ENCODE measurements around the gene ACTL7A. TPM values are rescaled to one million over a fixed set of nuclear protein-coding genes. Genes with fewer than 3 reads are reported as not detected.
"Not testable (repeated sequence)": the region's sequence is repeated elsewhere in the genome, so short reads cannot be mapped to it uniquely, and the experiment has no call there.

Gene ACTL7A
- total and polyA plus RNA-seq, 9 of the 15 experiments (the other 6 are each of a cell fraction or from before 2014, with no cell fraction given), result not detected

DNA sequence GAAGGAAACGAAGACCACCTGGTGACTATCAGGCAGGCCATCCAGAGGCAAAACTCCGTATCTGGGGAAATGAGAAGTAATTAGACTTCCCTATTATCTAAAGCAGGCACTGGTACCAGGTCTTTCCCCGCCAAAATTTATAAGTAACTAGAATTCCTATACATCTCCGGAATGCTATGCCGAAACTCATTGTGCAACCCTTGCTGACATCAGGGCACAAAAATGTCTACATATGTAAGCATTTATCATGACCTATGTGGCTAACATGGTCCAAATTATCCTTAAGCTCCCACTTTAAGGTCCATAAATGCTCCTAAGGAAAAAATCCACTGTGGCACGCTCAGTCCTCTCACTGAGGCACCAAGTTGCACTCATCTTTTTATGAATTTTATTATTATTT is 24.0 kb upstream of the ACTL7A start (continued):
- TF ChIP-seq ETS1 (conservative IDR thresholded peaks at IDR 0.05; ENCODE audit: control insufficient read depth, low read depth, low read length), result no peak
- TF ChIP-seq, protein P1, sequence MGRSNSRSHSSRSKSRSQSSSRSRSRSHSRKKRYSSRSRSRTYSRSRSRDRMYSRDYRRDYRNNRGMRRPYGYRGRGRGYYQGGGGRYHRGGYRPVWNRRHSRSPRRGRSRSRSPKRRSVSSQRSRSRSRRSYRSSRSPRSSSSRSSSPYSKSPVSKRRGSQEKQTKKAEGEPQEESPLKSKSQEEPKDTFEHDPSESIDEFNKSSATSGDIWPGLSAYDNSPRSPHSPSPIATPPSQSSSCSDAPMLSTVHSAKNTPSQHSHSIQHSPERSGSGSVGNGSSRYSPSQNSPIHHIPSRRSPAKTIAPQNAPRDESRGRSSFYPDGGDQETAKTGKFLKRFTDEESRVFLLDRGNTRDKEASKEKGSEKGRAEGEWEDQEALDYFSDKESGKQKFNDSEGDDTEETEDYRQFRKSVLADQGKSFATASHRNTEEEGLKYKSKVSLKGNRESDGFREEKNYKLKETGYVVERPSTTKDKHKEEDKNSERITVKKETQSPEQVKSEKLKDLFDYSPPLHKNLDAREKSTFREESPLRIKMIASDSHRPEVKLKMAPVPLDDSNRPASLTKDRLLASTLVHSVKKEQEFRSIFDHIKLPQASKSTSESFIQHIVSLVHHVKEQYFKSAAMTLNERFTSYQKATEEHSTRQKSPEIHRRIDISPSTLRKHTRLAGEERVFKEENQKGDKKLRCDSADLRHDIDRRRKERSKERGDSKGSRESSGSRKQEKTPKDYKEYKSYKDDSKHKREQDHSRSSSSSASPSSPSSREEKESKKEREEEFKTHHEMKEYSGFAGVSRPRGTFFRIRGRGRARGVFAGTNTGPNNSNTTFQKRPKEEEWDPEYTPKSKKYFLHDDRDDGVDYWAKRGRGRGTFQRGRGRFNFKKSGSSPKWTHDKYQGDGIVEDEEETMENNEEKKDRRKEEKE (IDR thresholded peaks at IDR 0.05; ENCODE audit: borderline replicate concordance in 1 of 2, control insufficient read depth in 1 of 2, low read depth in 2 of 2, low read length in 1 of 2), result no peak
- TF ChIP-seq KAT2B (IDR thresholded peaks at IDR 0.05; ENCODE audit: low read depth, low read length), result no peak
- no peak for TF ChIP-seq RCOR1 (IDR thresholded peaks at IDR 0.05; ENCODE audit: borderline replicate concordance in 1 of 2, low read depth in 2 of 2, low read length in 2 of 2)
- TF ChIP-seq RHOXF2B (CRISPR knock-in tag; conservative IDR thresholded peaks at IDR 0.05), result no peak

- ATAC-seq; H3K36me3 ChIP-seq (ENCODE audit: control insufficient read depth, insufficient read depth, low read length); CTCF ChIA-PET (ENCODE audit: low intra/inter-chr PET ratio); H2AFZ ChIP-seq (ENCODE audit: low read depth, low read length); POLR2A ChIA-PET; H3K4me2 ChIP-seq (ENCODE audit: insufficient read depth, low read length); DNase-seq (ENCODE audit: extremely low read depth in 1 of 4, low spot score in 3 of 4); intact Hi-C loops (cut with micrococcal nuclease); H4K20me1 ChIP-seq (replicated peaks; ENCODE audit: control insufficient read depth, insufficient read depth, low read length); in situ Hi-C loops (cut with MboI); H3K9ac ChIP-seq (ENCODE audit: insufficient read depth in 1 of 2, low read depth in 2 of 2, low read length in 2 of 2); FAIRE-seq; H3K79me2 ChIP-seq (ENCODE audit: control insufficient read depth, insufficient read depth, low read length); H3K9me1 ChIP-seq (ENCODE audit: control insufficient read depth, insufficient read depth, low read length); H3K27ac ChIP-seq (ENCODE audit: extremely low read depth, low read depth, low read length); H3K9me3 ChIP-seq (replicated peaks; ENCODE audit: control insufficient read depth, insufficient read depth, low read depth, low read length); H3K4me3 ChIP-seq; H3K4me1 ChIP-seq (replicated peaks in 1 of 2; ENCODE audit: control insufficient read depth in 2 of 2, insufficient read depth in 2 of 2, low read length in 2 of 2); BruUV-seq (replicated peaks): not testable (repeated sequence)
- TF ChIP-seq ZNF146 (CRISPR knock-in tag; IDR thresholded peaks at IDR 0.05; ENCODE audit: unreplicated experiment), result peak; percentile 59
- peak; percentile 26 for TF ChIP-seq RBM25 (IDR thresholded peaks at IDR 0.05; ENCODE audit: low read depth, low read length, severe bottlenecking)
- H3K27me3 ChIP-seq (ENCODE audit: control insufficient read depth in 2 of 2, insufficient read depth in 2 of 2, low read length in 2 of 2), result peaks cover 8 to 13% of the 10 kb centered on the region in 2 experiments; a peak in 2 of 5 replicates
- WGBS (ENCODE audit: insufficient coverage, low coverage, missing lambda C conversion rate), result 17% methylated on average over 5 of the region's 5 CpGs
These were observed 22.5 kb upstream of the ACTL7A start for GRCh38 chr9:108839561-108839960.

Data from K562 (cell line).